ENCODE results near the gene C12orf50.

Gene C12orf50

DNA sequence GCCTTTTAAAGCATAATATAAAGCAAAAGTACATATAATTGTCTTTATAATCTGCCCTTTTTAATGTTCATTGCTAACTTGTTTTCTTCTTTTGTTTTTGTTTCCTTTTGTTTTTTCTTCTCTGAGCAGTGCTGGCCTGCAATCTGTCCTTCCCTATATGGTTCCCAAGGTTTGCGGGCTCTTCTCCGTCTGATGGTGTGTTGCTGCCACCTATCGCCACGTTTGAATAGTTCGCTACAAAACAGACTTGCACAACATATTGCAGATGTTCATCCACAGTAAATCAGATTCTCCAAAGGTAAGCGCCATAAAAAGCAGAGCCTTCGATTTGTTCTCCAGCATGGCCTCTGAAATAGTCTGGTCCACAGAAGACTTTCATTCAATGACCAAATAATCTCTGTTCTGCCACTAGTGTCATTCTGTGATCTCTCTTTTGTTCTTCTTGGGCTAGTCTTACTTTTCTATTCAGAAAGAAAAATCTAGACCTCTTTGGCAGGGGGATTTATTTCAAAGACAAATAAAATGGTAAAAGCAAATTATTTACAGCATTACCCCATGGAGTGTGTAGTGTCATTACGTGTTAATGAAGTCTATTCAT lies 33.5 kb downstream of the C12orf50 start:
- H2AFZ ChIP-seq (ENCODE audit: low read length) = no peak overlapping the region
- no peak overlapping the region for H3K4me2 ChIP-seq (ENCODE audit: low read depth, low read length, poor library complexity, severe bottlenecking)
- no peak overlapping the region for H3K4me3 ChIP-seq (ENCODE audit: low read length, poor library complexity, severe bottlenecking)
- H3K4me1 ChIP-seq (ENCODE audit: insufficient read depth, low read length, poor library complexity, severe bottlenecking) = no peaks in the 10 kb centered on the region
- H4K20me1 ChIP-seq (ENCODE audit: insufficient read depth, low read length, poor library complexity, severe bottlenecking) = no peaks in the 10 kb centered on the region
- no peaks in the 10 kb centered on the region for H3F3A ChIP-seq (ENCODE audit: low read depth)
- no peaks in the 10 kb centered on the region for H3K79me2 ChIP-seq (ENCODE audit: insufficient read depth, low read length)
- H3K9me3 ChIP-seq (ENCODE audit: insufficient read depth, low read depth, low read length) = no peaks in the 10 kb centered on the region
- H3K9ac ChIP-seq (ENCODE audit: low read depth, low read length, poor library complexity, severe bottlenecking) = no peak overlapping the region
- no peak for TF ChIP-seq EZH2phosphoT487 (IDR thresholded peaks at IDR 0.05; ENCODE audit: borderline replicate concordance)
- TF ChIP-seq, protein P1, sequence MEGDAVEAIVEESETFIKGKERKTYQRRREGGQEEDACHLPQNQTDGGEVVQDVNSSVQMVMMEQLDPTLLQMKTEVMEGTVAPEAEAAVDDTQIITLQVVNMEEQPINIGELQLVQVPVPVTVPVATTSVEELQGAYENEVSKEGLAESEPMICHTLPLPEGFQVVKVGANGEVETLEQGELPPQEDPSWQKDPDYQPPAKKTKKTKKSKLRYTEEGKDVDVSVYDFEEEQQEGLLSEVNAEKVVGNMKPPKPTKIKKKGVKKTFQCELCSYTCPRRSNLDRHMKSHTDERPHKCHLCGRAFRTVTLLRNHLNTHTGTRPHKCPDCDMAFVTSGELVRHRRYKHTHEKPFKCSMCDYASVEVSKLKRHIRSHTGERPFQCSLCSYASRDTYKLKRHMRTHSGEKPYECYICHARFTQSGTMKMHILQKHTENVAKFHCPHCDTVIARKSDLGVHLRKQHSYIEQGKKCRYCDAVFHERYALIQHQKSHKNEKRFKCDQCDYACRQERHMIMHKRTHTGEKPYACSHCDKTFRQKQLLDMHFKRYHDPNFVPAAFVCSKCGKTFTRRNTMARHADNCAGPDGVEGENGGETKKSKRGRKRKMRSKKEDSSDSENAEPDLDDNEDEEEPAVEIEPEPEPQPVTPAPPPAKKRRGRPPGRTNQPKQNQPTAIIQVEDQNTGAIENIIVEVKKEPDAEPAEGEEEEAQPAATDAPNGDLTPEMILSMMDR (conservative IDR thresholded peaks at IDR 0.05; ENCODE audit: low read length) = peak; percentile 84
- H3K27me3 ChIP-seq (ENCODE audit: insufficient read depth, low read length, poor library complexity, severe bottlenecking) = no peaks in the 10 kb centered on the region
- no peaks in the 10 kb centered on the region for H3K36me3 ChIP-seq (ENCODE audit: insufficient read depth, low read length)
- no peaks in the 10 kb centered on the region for H3K9me2 ChIP-seq (replicated peaks; ENCODE audit: low read depth, low read length)

DNA sequence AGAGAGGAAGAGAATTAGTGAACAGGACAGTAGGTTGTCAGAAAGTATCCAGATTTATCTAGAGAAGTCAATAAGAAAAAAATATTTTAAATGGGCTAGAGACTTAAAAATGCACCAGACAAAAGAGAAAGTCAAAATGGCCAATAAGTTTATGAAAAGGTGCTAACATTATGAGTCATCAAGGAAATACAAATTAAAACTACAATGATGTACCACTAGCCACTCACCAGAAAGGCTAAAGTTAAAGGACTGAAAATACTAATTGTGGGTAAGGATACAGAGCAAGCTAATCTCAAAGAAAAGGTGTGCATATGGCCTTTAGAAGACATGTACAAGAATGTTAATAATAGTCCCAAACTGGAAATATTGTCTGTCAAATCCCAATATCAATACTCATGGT lies 37.7 kb downstream of the C12orf50 start:
- Histone ChIP-seq H4K20me1 (ENCODE audit: insufficient read depth, low read length, poor library complexity, severe bottlenecking) (no peaks in the 10 kb centered on the region), H3K79me2 (ENCODE audit: insufficient read depth, low read length) (no peaks in the 10 kb centered on the region), H3K4me2 (ENCODE audit: low read depth, low read length, poor library complexity, severe bottlenecking) (no peak overlapping the region), H2AFZ (ENCODE audit: low read length) (no peak overlapping the region), H3K4me3 (ENCODE audit: low read length, poor library complexity, severe bottlenecking) (no peak overlapping the region), H3K9me2 (replicated peaks; ENCODE audit: low read depth, low read length) (no peaks in the 10 kb centered on the region), H3F3A (ENCODE audit: low read depth) (no peaks in the 10 kb centered on the region), H3K36me3 (ENCODE audit: insufficient read depth, low read length) (no peaks in the 10 kb centered on the region), H3K4me1 (ENCODE audit: insufficient read depth, low read length, poor library complexity, severe bottlenecking) (no peaks in the 10 kb centered on the region), H3K9me3 (ENCODE audit: insufficient read depth, low read depth, low read length) (no peaks in the 10 kb centered on the region), H3K27me3 (ENCODE audit: insufficient read depth, low read length, poor library complexity, severe bottlenecking) (no peaks in the 10 kb centered on the region), H3K9ac (ENCODE audit: low read depth, low read length, poor library complexity, severe bottlenecking) (no peak overlapping the region)
- TF ChIP-seq, protein P1 (conservative IDR thresholded peaks at IDR 0.05; ENCODE audit: low read length) = no peak
- no peak for TF ChIP-seq EZH2phosphoT487 (IDR thresholded peaks at IDR 0.05; ENCODE audit: borderline replicate concordance)

DNA sequence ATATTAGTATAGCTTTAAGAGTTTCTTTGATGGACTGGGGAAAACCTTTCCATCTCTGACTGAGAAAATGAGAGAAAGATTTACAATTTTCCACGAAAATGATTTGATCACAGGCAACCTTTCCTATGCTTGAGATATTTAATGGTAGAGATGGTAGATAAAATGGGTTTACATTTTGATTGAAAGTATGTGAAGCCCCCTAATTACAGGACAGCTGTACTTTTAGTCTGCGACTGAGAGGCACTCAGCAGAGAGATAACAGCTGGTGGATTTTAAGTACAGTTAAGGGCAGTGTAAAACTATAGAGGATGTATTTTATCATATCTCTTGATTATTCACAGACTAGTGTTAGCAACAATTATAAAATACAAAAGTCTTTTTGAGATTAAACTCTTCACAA lies 40.7 kb downstream of the C12orf50 start:
- TF ChIP-seq, protein P1 (conservative IDR thresholded peaks at IDR 0.05; ENCODE audit: low read length) = no peak
- no peak for TF ChIP-seq EZH2phosphoT487 (IDR thresholded peaks at IDR 0.05; ENCODE audit: borderline replicate concordance)
- Histone ChIP-seq H3K4me3 (ENCODE audit: low read length, poor library complexity, severe bottlenecking) (no peak overlapping the region), H3K9me2 (replicated peaks; ENCODE audit: low read depth, low read length) (no peaks in the 10 kb centered on the region)

More for the DNA sequence above, 40.7 kb downstream of the C12orf50 start:
- H3F3A ChIP-seq (ENCODE audit: low read depth) = no peaks in the 10 kb centered on the region
- no peaks in the 10 kb centered on the region for H3K9me3 ChIP-seq (ENCODE audit: insufficient read depth, low read depth, low read length)
- H3K4me2 ChIP-seq (ENCODE audit: low read depth, low read length, poor library complexity, severe bottlenecking) = no peak overlapping the region
- H2AFZ ChIP-seq (ENCODE audit: low read length) = no peak overlapping the region
- H3K36me3 ChIP-seq (ENCODE audit: insufficient read depth, low read length) = no peaks in the 10 kb centered on the region
- no peak overlapping the region for H3K9ac ChIP-seq (ENCODE audit: low read depth, low read length, poor library complexity, severe bottlenecking)
- H3K79me2 ChIP-seq (ENCODE audit: insufficient read depth, low read length) = no peaks in the 10 kb centered on the region
- no peaks in the 10 kb centered on the region for H4K20me1 ChIP-seq (ENCODE audit: insufficient read depth, low read length, poor library complexity, severe bottlenecking)
- no peaks in the 10 kb centered on the region for H3K4me1 ChIP-seq (ENCODE audit: insufficient read depth, low read length, poor library complexity, severe bottlenecking)
- no peaks in the 10 kb centered on the region for H3K27me3 ChIP-seq (ENCODE audit: insufficient read depth, low read length, poor library complexity, severe bottlenecking)

All from Loucy (cell line).